ENCODE measurements around the gene SV2C.
A peak's percentile ranks its signal among the peaks of the same experiment; 100 is the strongest.
"Not testable (repeated sequence)": the region's sequence is repeated elsewhere in the genome, so short reads cannot be mapped to it uniquely, and the experiment has no call there.

The SV2C gene

GRCh38 chr5:76292620-76293322, 209.6 kb downstream of the SV2C start:
- DNase-seq (ENCODE audit: extremely low read depth in 1 of 2, low read depth in 1 of 2): no peak

GRCh38 chr5:76294573-76294972, 211.4 kb downstream of the SV2C start:
- no peak for DNase-seq (ENCODE audit: extremely low read depth in 1 of 2, low read depth in 1 of 2)

GRCh38 chr5:76298852-76299251, 215.7 kb downstream of the SV2C start:
- no peak for DNase-seq (ENCODE audit: extremely low read depth in 1 of 2, low read depth in 1 of 2)

GRCh38 chr5:76299592-76299991, 216.4 kb downstream of the SV2C start:
- DNase-seq (ENCODE audit: extremely low read depth in 1 of 2, low read depth in 1 of 2): no peak

- DNase-seq (ENCODE audit: extremely low read depth in 1 of 2, low read depth in 1 of 2): not testable (repeated sequence)
Observed at GRCh38 chr5:76301932-76302331, 218.7 kb downstream of the SV2C start.

- not testable (repeated sequence) for DNase-seq (ENCODE audit: extremely low read depth in 1 of 2, low read depth in 1 of 2)
Observed at GRCh38 chr5:76302661-76303060, 219.5 kb downstream of the SV2C start.

GRCh38 chr5:76303921-76304320, 220.7 kb downstream of the SV2C start:
- peak in 1 of 2 donors; percentile 25 for DNase-seq (ENCODE audit: extremely low read depth in 1 of 2, low read depth in 1 of 2)

GRCh38 chr5:76305269-76305668, 222.1 kb downstream of the SV2C start:
- DNase-seq (ENCODE audit: extremely low read depth in 1 of 2, low read depth in 1 of 2): no peak

GRCh38 chr5:76305775-76306174, 222.6 kb downstream of the SV2C start:
- no peak for DNase-seq (ENCODE audit: extremely low read depth in 1 of 2, low read depth in 1 of 2)

- no peak for DNase-seq (ENCODE audit: extremely low read depth in 1 of 2, low read depth in 1 of 2)
Observed at GRCh38 chr5:76310208-76310607, 227.0 kb downstream of the SV2C start.

- no peak for DNase-seq (ENCODE audit: extremely low read depth in 1 of 2, low read depth in 1 of 2)
Observed at GRCh38 chr5:76312783-76313182, 229.6 kb downstream of the SV2C start.

GRCh38 chr5:76314643-76315042, 231.5 kb downstream of the SV2C start:
- DNase-seq (ENCODE audit: extremely low read depth in 1 of 2, low read depth in 1 of 2): no peak

GRCh38 chr5:76319673-76320072, 236.5 kb downstream of the SV2C start:
- DNase-seq (ENCODE audit: extremely low read depth in 1 of 2, low read depth in 1 of 2): no peak

GRCh38 chr5:76323494-76323893, 240.3 kb downstream of the SV2C start:
- DNase-seq (ENCODE audit: extremely low read depth in 1 of 2, low read depth in 1 of 2): not testable (repeated sequence)

- DNase-seq (ENCODE audit: extremely low read depth in 1 of 2, low read depth in 1 of 2): no peak
Observed at GRCh38 chr5:76325326-76325725, 242.1 kb downstream of the SV2C start.

GRCh38 chr5:76325876-76326491, 242.8 kb downstream of the SV2C start:
- DNase-seq (ENCODE audit: extremely low read depth in 1 of 2, low read depth in 1 of 2): no peak

- DNase-seq (ENCODE audit: extremely low read depth in 1 of 2, low read depth in 1 of 2): no peak
Observed at GRCh38 chr5:76326577-76327302, 243.6 kb downstream of the SV2C start.

GRCh38 chr5:76329346-76329745, 246.2 kb downstream of the SV2C start:
- DNase-seq (ENCODE audit: extremely low read depth in 1 of 2, low read depth in 1 of 2): no peak

- DNase-seq (ENCODE audit: extremely low read depth in 1 of 2, low read depth in 1 of 2): no peak
Observed at GRCh38 chr5:76331126-76331525, 247.9 kb downstream of the SV2C start.

- no peak for DNase-seq (ENCODE audit: extremely low read depth in 1 of 2, low read depth in 1 of 2)
Observed at GRCh38 chr5:76332102-76332501, 248.9 kb downstream of the SV2C start.

- no peak for DNase-seq (ENCODE audit: extremely low read depth in 1 of 2, low read depth in 1 of 2)
Observed at GRCh38 chr5:76332611-76333205, 249.5 kb downstream of the SV2C start.

- no peak for DNase-seq (ENCODE audit: extremely low read depth in 1 of 2, low read depth in 1 of 2)
Observed at GRCh38 chr5:76333571-76333970, 250.4 kb downstream of the SV2C start.
